NCI-H2196 (cell line): ENCODE data around the gene ABCA13.

Experiments
- DNase-seq: peaks from one replicate; lab custom pipeline; 2025; ENCODE audit not compliant: unreplicated experiment; lab: John Stamatoyannopoulos, UW

The ABCA13 gene

GRCh38 chr7:48225101-48225500, 53.8 kb downstream of the ABCA13 start:
- no peak for DNase-seq

GRCh38 chr7:48237354-48237753, 66.1 kb downstream of the ABCA13 start:
- DNase-seq: no peak

DNA sequence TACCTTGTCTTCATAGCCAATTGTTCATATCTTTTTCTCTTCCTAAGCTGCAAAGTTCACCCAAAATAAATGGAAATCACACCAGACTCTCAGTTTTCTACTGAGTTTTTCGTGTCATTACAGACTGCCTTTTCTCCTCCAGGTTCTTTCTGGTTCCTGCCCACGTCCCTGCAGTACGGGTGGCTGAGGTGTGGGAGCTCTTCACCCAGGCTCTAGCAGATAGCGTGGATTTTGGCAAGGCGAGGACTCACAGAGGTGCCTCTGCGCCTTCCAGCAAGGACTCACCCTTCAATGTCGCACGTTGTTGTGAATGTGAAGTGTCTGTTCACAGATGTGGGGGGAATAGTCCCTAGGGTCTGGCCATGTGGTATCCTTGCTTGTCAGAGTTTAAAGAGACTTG, 71.6 kb downstream of the ABCA13 start:
- DNase-seq: no peak

- no peak for DNase-seq
Measured at GRCh38 chr7:48244864-48245271, 73.6 kb downstream of the ABCA13 start.

- no peak for DNase-seq
Measured at GRCh38 chr7:48245751-48246472, 74.7 kb downstream of the ABCA13 start.

DNA sequence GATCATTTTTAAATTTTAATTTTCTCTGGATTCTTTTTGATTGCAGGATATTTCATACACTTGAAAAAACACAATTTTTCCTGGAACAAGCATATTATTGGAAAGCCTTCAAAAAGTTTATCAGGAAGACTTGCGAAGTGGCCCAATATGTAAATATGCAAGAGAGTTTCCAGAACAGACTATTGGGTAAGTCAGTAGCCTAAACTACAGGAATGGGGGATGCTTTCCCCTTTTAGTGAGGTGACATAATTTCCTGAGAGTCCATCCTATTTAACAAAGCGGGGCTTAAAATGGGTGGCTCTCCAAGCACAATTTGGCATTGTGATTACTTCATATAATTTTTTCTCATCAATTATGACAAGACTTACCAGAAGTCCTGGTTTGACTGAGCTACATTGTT, 77.9 kb downstream of the ABCA13 start:
- no peak for DNase-seq

DNA sequence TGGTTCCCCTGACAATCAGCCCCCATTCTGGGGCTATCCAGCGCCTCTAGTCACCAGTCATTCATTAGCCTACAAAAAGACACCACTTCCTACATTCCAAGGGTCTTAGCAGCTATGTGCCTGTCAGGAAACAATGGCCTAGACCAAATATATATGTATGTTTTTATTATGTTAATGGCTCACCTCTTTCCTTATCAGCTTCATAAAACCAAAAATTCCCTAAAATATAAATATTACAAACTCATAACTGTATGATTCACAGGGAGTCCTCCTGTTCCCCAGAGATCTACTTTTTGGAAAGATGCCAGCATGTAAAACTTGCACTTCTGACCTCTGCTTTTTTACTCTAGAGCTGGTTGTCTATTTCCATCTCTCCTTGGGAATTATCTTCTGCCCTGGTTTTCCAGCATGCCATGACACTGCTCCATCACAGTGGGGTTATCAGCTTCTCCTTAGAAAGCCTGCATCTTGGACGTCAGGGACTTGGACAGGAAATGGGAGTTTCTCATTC, 79.2 kb downstream of the ABCA13 start:
- DNase-seq: no peak

DNA sequence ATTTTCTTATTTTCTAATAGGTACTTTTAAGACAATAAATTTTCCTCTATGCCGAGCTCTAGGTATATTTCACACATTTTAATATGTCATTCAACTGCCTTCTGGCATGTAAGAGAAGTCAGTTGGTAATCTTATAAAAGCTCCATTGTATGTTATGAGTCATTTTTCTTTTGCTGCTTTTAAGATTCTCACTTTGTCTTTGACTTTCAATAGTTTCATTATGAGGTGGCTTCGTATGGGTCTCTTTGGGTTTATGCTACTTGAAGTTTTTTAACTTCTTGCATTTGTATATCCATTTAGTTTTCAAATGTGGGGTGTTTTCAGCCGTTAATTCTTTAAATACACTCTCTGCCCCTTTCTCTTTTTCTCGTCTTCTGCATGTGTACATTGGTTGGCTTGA, 80.5 kb downstream of the ABCA13 start:
- DNase-seq: no peak

GRCh38 chr7:48252995-48253394, 81.7 kb downstream of the ABCA13 start:
- DNase-seq: no peak

DNA sequence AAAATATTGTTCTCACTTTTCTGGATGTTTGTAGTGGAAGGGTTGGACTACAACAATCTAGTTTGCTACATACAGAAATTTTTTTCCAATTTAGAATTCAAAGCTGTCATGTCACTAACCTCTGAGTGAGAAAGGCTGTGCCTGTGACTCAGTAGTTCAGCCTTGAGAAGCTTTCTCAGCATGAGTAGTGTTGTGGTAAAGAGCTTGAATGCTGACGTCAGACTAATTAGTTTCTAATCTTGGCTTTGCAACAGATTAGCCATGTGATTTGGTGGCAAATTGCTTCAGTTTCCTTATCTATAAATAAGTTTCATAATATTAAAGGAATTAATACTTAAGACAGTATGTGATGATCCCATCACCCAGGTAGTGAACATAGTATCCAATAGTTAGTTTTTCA, 83.8 kb downstream of the ABCA13 start:
- no peak for DNase-seq

GRCh38 chr7:48259463-48260280, 88.4 kb downstream of the ABCA13 start:
- no peak for DNase-seq

- no peak for DNase-seq
Measured at GRCh38 chr7:48261696-48262095, 90.4 kb downstream of the ABCA13 start.

GRCh38 chr7:48262606-48263310, 91.5 kb downstream of the ABCA13 start:
- no peak for DNase-seq

DNA sequence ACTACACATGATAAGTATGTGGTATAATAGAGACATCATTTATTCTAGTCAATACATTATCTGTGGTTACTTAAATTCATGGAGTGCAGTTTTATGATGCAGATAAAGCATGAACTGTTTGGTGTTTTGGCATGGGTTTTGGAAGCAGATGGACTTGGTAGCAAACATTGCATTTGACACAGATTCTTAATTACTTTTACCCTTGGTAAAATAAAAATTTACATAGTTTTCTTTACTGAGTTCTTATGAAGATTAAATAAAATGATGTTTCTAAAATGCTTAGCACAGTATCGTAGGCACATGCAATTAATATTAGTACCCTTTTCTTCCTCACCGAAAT, 92.0 kb downstream of the ABCA13 start:
- no peak for DNase-seq

GRCh38 chr7:48269066-48269465, 97.8 kb downstream of the ABCA13 start:
- no peak for DNase-seq

- no peak for DNase-seq
Measured at GRCh38 chr7:48274662-48275061, 103.4 kb downstream of the ABCA13 start.

DNA sequence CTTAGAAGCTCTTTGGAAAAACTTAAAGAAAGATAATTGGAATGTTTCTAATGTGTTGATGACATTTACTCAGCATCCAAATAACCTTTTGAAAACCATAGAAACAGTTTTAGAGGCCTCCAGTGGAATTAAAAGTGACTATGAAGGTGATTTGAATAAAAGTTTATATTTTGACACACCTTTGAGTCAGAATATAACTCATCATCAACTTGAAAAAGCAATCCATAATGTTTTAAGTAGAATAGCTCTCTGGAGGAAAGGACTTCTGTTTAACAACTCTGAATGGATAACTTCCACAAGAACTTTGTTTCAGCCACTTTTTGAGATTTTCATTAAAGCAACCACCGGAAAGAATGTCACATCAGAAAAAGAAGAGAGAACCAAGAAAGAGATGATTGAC, 108.2 kb downstream of the ABCA13 start:
- DNase-seq: no peak

GRCh38 chr7:48280100-48280499, 108.8 kb downstream of the ABCA13 start:
- DNase-seq: no peak

DNA sequence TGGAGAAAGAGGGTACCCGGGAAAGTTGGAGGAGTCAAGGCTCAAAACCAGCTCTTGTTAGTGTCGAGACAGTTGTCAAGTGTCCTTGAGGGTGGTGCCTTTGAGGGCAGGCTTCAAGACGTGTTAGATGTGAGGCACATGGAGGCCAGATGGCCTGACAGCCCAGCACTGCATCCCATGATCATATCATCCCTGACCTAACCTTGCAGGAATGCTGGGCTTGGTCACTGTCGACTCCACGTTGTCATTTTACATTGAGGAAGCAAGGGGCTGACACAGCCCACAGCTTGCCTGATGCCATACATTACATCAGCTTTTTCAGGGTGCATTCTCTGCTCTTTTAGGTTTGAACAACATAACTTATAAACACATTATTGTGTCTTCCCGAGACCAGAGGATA, 114.1 kb downstream of the ABCA13 start:
- no peak for DNase-seq

GRCh38 chr7:48286836-48287235, 115.6 kb downstream of the ABCA13 start:
- DNase-seq: no peak

- DNase-seq: no peak
Measured at GRCh38 chr7:48289656-48290055, 118.4 kb downstream of the ABCA13 start.

GRCh38 chr7:48292949-48293348, 121.7 kb downstream of the ABCA13 start:
- DNase-seq: no peak
